Measurements from ENCODE around the gene PAEP. TPM values are rescaled to one million over a fixed set of nuclear protein-coding genes. Genes with fewer than 3 reads are reported as not detected.

The PAEP gene
- total RNA-seq, 2 experiments from 2014 or later: not detected

- peaks cover 9% of the 10 kb centered on the region for H3K27me3 Mint-ChIP-seq
- POLR2A ChIA-PET: no interaction called here
- no peaks in the 10 kb centered on the region for H3K36me3 Mint-ChIP-seq
- H3K27ac Mint-ChIP-seq: no peak overlapping the region
- DNase-seq (peak; percentile 7), ATAC-seq (ENCODE audit: low read depth) (no peak)
- peaks cover 2% of the 10 kb centered on the region for H3K4me1 Mint-ChIP-seq
- peaks cover 5% of the 10 kb centered on the region for H3K9me3 Mint-ChIP-seq
- no peak overlapping the region for H3K4me3 Mint-ChIP-seq
Measured at GRCh38 chr9:135567311-135567710, 5.8 kb downstream of the PAEP start.

GRCh38 chr9:135568026-135568425 lies 6.5 kb downstream of the PAEP start:
- Mint-ChIP-seq H3K9me3 (peaks cover 5% of the 10 kb centered on the region), H3K27me3 (peaks cover 9% of the 10 kb centered on the region), H3K27ac (no peak overlapping the region), H3K36me3 (no peaks in the 10 kb centered on the region), H3K4me1 (peaks cover 2% of the 10 kb centered on the region), H3K4me3 (no peak overlapping the region)
- ATAC-seq (ENCODE audit: low read depth) (no peak), DNase-seq (peak; percentile 8)
- POLR2A ChIA-PET: no interaction called here

- peaks cover 2% of the 10 kb centered on the region for H3K4me1 Mint-ChIP-seq
- DNase-seq (no peak), ATAC-seq (ENCODE audit: low read depth) (no peak)
- H3K4me3 Mint-ChIP-seq: no peak overlapping the region
- H3K27ac Mint-ChIP-seq: no peak overlapping the region
- POLR2A ChIA-PET: no interaction called here
- H3K36me3 Mint-ChIP-seq: no peaks in the 10 kb centered on the region
- H3K9me3 Mint-ChIP-seq: peaks cover 5% of the 10 kb centered on the region
- H3K27me3 Mint-ChIP-seq: peaks cover 7% of the 10 kb centered on the region
Measured at GRCh38 chr9:135570456-135570855, 8.9 kb downstream of the PAEP start.

GRCh38 chr9:135572233-135572632 lies 10.7 kb downstream of the PAEP start:
- H3K4me1 Mint-ChIP-seq: no peaks in the 10 kb centered on the region
- no peaks in the 10 kb centered on the region for H3K36me3 Mint-ChIP-seq
- H3K9me3 Mint-ChIP-seq: peaks cover 5% of the 10 kb centered on the region
- ATAC-seq (ENCODE audit: low read depth) (no peak), DNase-seq (no peak)
- H3K27ac Mint-ChIP-seq: no peak overlapping the region
- POLR2A ChIA-PET: no interaction called here
- H3K4me3 Mint-ChIP-seq: no peak overlapping the region
- peaks cover 2% of the 10 kb centered on the region for H3K27me3 Mint-ChIP-seq

- no peaks in the 10 kb centered on the region for H3K4me1 Mint-ChIP-seq
- H3K36me3 Mint-ChIP-seq: no peaks in the 10 kb centered on the region
- ATAC-seq (ENCODE audit: low read depth) (no peak), DNase-seq (no peak)
- H3K4me3 Mint-ChIP-seq: no peak overlapping the region
- peaks cover 5% of the 10 kb centered on the region for H3K9me3 Mint-ChIP-seq
- no peak overlapping the region for H3K27ac Mint-ChIP-seq
- peaks cover 2% of the 10 kb centered on the region for H3K27me3 Mint-ChIP-seq
- POLR2A ChIA-PET: no interaction called here
Measured at GRCh38 chr9:135573124-135573523, 11.6 kb downstream of the PAEP start.

- DNase-seq (no peak), ATAC-seq (ENCODE audit: low read depth) (no peak)
- Mint-ChIP-seq H3K9me3 (peaks cover under 1% of the 10 kb centered on the region), H3K4me1 (no peaks in the 10 kb centered on the region), H3K4me3 (no peak overlapping the region), H3K27me3 (peaks cover under 1% of the 10 kb centered on the region), H3K36me3 (no peaks in the 10 kb centered on the region), H3K27ac (no peak overlapping the region)
- POLR2A ChIA-PET: no interaction called here
Measured at GRCh38 chr9:135574331-135574730, 12.8 kb downstream of the PAEP start.

GRCh38 chr9:135574943-135575342 lies 13.4 kb downstream of the PAEP start:
- Mint-ChIP-seq H3K36me3 (no peaks in the 10 kb centered on the region), H3K4me3 (no peak overlapping the region), H3K9me3 (no peaks in the 10 kb centered on the region), H3K4me1 (no peaks in the 10 kb centered on the region), H3K27ac (no peak overlapping the region), H3K27me3 (no peaks in the 10 kb centered on the region)
- DNase-seq: no peak
- ATAC-seq (ENCODE audit: low read depth): no peak
- POLR2A ChIA-PET: no interaction called here

- DNase-seq (no peak), ATAC-seq (ENCODE audit: low read depth) (no peak)
- Mint-ChIP-seq H3K27me3 (no peaks in the 10 kb centered on the region), H3K36me3 (no peaks in the 10 kb centered on the region), H3K4me3 (no peak overlapping the region), H3K4me1 (no peaks in the 10 kb centered on the region), H3K9me3 (no peaks in the 10 kb centered on the region), H3K27ac (no peak overlapping the region)
- POLR2A ChIA-PET: no interaction called here
Measured at GRCh38 chr9:135575995-135576631, 14.6 kb downstream of the PAEP start.

GRCh38 chr9:135577256-135577655 lies 15.7 kb downstream of the PAEP start:
- Mint-ChIP-seq H3K9me3 (no peaks in the 10 kb centered on the region), H3K4me3 (no peak overlapping the region), H3K27me3 (no peaks in the 10 kb centered on the region), H3K36me3 (no peaks in the 10 kb centered on the region), H3K4me1 (no peaks in the 10 kb centered on the region), H3K27ac (no peak overlapping the region)
- DNase-seq (no peak), ATAC-seq (ENCODE audit: low read depth) (no peak)
- POLR2A ChIA-PET: no interaction called here

- Mint-ChIP-seq H3K4me1 (no peaks in the 10 kb centered on the region), H3K27ac (no peak overlapping the region), H3K27me3 (no peaks in the 10 kb centered on the region), H3K36me3 (no peaks in the 10 kb centered on the region), H3K4me3 (no peak overlapping the region), H3K9me3 (no peaks in the 10 kb centered on the region)
- DNase-seq: no peak
- no peak for ATAC-seq (ENCODE audit: low read depth)
- POLR2A ChIA-PET: no interaction called here
Measured at GRCh38 chr9:135579356-135579755, 17.8 kb downstream of the PAEP start.

- Mint-ChIP-seq H3K9me3 (no peaks in the 10 kb centered on the region), H3K27me3 (no peaks in the 10 kb centered on the region), H3K36me3 (no peaks in the 10 kb centered on the region), H3K4me3 (no peak overlapping the region), H3K27ac (no peak overlapping the region), H3K4me1 (no peaks in the 10 kb centered on the region)
- DNase-seq (no peak), ATAC-seq (ENCODE audit: low read depth) (no peak)
- POLR2A ChIA-PET: no interaction called here
Measured at GRCh38 chr9:135579889-135580660, 18.5 kb downstream of the PAEP start.

- Mint-ChIP-seq H3K27me3 (no peaks in the 10 kb centered on the region), H3K9me3 (no peaks in the 10 kb centered on the region), H3K4me3 (no peak overlapping the region), H3K4me1 (no peaks in the 10 kb centered on the region), H3K36me3 (no peaks in the 10 kb centered on the region), H3K27ac (no peak overlapping the region)
- DNase-seq: no peak
- POLR2A ChIA-PET: no interaction called here
- no peak for ATAC-seq (ENCODE audit: low read depth)
Measured at GRCh38 chr9:135580664-135581380, 19.3 kb downstream of the PAEP start.

GRCh38 chr9:135581636-135582426 lies 20.3 kb downstream of the PAEP start:
- H3K4me3 Mint-ChIP-seq: no peak overlapping the region
- no peak for ATAC-seq (ENCODE audit: low read depth)
- DNase-seq: no peak
- POLR2A ChIA-PET: no interaction called here
- H3K36me3 Mint-ChIP-seq: no peaks in the 10 kb centered on the region
- H3K9me3 Mint-ChIP-seq: no peaks in the 10 kb centered on the region
- H3K27ac Mint-ChIP-seq: no peak overlapping the region
- H3K4me1 Mint-ChIP-seq: no peaks in the 10 kb centered on the region
- no peaks in the 10 kb centered on the region for H3K27me3 Mint-ChIP-seq

Data from activated naive CD8-positive, alpha-beta T cell treated with anti-CD3 and anti-CD28 coated beads, Interleukin-2, amount 10 ng/mL, durations not matched to agents 7 days and 5 days (primary cell).